Jurkat, Clone E6-1 (cell line): ENCODE measurements around the gene HLA-DRA.
"Not testable (repeated sequence)": the region's sequence is repeated elsewhere in the genome, so short reads cannot be mapped to it uniquely, and the experiment has no call there.

Experiments
- DNase-seq: peaks from one replicate; pipeline ENCODE4 v3.0.0-alpha.2; 2011; ENCODE audit warnings: low read depth, low spot score
- H3K4me3 ChIP-seq: 2 replicates; pipeline ENCODE4 v1.5.1; 2011; ENCODE audit warnings: mild to moderate bottlenecking, low read length, control low read depth, moderate library complexity

HLA-DRA gene

GRCh38 chr6:32467743-32468503 is 28.2 kb downstream of the HLA-DRA start:
- DNase-seq, H3K4me3 ChIP-seq: not testable (repeated sequence)

DNA sequence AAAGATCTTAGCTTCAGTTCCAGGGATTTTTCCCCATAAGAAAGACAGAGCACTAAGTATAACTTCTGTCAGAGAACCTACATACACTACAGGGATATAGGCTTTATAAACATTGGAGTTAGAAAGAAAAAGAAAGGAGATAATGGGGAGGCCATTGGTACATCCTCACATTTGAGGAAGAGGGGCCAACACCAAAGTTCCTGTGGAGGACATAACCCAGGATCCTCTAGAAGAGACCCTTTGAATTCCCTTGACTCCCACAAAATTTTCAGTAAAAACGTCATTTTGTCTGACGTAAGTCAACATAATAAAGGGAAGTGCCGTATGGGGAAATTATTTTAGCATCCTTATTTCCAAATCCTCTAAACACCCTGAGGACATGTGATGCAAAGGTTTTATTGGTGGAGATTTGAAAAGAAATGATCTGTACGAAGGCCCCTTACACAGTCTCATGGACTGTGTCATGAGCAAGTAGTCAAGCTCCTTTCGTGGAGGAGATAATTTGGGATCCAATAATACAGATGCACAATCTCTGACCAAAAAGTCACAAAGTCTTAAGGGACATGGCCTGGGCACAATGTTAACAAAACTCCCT is 33.2 kb downstream of the HLA-DRA start:
- H3K4me3 ChIP-seq: no peak overlapping the region
- DNase-seq: no peak

DNA sequence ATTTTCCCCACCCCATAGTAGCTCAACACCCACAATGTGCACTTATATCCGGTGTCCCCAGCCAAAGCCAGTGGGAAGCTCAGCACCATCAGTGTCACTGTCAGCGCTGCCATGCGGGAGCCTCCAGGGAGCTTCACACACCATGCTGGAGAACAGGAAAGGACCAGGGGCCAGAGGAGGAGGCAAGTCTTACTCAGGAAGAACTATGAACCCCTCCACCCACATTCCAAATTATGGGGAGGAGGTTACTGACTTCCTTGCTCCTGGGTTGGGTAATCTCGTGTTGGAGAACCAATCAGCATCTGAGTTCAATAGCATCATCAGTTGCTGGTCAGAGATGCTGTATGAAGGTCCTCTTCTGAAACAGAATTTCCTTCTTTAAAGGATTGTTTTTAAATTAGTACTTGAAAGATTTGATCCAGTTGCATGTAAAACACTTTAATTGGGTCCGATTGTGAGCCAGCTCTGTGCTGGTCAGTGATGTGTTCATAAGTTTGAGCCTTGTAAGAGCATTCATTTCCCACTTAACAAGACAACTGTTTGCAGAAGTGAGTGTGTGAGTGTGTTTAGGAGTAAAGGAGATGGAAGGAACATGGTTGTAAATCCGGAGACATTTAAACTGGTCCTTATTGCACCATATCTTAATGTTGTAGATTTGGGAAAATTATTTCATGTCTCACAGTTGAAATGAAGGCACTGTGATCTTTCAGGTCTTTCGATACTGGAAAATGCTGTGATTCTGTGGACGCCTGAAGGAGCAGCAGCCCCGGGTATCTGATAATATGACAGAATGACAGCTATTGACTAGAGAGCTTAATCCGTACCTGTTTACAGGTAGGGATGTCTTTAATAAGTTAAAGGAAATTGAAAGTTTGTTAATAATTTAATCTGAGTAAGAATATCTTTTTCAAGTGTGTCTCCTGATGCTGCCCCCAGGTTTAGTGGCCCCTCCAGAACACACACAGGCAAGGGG is 34.0 kb downstream of the HLA-DRA start:
- H3K4me3 ChIP-seq: not testable (repeated sequence)
- DNase-seq: peak; percentile 16

DNA sequence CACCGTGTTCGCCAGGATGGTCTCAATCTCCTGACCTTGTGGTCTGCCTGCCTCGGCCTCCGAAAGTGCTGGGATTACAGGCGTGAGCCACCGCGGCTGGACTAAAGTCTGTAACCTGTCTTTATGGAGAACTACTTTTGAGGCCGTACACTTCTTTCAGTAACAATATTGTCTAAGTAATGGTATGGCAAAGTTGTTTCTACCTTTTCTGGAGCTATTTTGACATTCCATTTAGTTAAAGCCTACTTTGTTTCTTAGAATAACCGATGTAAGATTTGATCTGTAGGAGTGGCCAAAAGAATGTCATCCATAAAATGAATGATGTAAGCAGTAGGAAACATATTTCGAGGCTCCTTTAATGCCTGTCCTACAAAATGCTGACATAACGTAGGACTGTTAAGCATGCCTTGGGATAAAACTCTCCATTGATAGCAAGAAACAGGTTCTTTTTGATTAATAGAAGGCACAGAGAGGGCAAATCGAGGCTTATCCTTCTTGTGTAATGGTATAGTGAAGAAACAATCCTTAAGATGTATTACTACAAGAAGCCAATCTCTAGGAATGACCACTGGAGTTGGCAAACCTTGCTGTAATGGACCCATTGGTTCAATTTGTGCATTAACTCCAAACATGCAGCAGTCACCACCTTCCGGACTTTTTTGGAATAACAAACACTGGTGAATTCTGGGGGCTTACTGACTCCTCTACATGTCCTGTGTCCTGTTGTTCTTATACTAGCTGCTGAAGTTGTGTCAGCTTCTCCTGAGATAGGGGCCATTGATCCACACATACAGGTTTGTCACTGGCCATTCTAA is 35.9 kb downstream of the HLA-DRA start:
- no peak for DNase-seq
- H3K4me3 ChIP-seq: no peak overlapping the region

DNA sequence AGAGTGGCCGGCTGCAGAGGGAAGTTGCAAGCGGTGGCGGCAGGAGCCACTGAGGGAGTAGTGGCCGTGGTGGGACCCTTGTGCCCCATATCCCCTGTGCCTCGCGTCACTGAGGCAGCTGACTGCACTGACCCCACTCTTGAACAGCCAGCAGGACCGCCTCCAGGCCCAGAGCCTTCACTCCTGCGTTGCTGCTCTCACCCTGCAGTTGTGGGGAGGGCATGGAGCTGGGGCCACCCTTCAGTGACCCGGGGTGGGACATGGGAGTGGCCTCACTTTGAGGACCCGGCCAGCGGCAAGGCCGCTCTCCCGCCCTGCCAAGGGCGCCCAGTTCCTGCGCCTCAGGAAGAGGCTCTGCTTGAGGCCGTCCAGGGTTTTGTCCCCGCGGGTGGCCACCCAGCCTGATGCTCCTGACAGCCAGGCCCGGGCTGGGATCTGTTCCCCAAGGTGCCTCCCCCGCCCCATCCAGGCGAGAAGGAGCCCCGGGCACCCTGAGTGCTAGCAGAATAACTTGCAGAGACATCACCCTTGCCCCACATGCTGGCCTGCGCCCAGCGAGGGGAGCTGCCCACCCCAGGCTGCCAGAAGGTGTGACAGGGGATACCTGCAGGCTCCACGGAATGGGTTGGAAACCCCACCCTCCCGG is 44.4 kb downstream of the HLA-DRA start:
- H3K4me3 ChIP-seq: no peak overlapping the region
- no peak for DNase-seq

DNA sequence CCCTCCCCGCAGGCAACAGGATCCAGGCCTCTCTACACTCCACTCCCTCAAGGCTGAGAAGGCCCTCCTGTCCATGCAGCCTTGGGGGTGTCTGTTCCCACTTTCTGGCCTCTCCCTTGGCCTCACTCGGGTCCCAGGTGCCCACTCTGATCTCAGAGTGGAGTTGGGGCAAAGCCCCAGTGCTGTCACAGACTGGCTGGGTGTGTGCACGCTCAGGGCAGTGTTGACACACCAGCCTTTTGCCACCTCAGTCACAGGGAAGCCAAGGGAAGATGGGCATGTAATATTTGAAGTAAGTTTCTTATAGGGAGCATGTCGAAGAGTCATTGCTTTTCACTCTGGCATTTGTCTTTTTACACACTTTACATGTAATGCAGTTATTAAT is 44.9 kb downstream of the HLA-DRA start:
- no peak overlapping the region for H3K4me3 ChIP-seq
- no peak for DNase-seq

GRCh38 chr6:32488083-32488482 is 48.4 kb downstream of the HLA-DRA start:
- DNase-seq: no peak
- H3K4me3 ChIP-seq: no peak overlapping the region

DNA sequence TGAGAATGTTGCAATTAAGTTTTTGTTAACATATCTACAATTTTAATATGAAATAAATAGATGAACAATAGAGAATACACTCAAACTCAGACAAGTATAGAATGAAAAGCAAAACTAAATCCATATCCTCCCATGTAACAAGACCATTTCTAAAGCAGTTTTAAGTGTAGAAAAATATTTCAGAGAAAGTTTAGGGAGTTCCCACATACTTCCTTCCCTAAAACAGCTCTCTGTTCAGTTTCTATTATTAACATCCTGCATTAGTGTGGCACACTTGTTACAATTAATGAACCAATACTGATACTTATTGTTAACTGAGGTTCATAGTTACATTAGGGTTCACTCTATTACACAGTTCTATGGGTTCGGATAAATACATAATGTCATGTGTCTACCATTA is 52.0 kb downstream of the HLA-DRA start:
- H3K4me3 ChIP-seq: no peak overlapping the region
- no peak for DNase-seq

GRCh38 chr6:32492351-32492750 is 52.7 kb downstream of the HLA-DRA start:
- H3K4me3 ChIP-seq: no peak overlapping the region
- no peak for DNase-seq
